Activated CD4-positive, alpha-beta T cell treated with anti-CD3 and anti-CD28 coated beads, Interleukin-10, Interleukin-2, amounts not matched to agents 100 ng/mL and 50 ng/mL, durations not matched to agents 16 hours and 8 hours (primary cell): ENCODE measurements around the gene DLX1.
"Not testable (repeated sequence)": the region's sequence is repeated elsewhere in the genome, so short reads cannot be mapped to it uniquely, and the experiment has no call there.

ENCODE experiments used
- DNase-seq: peaks from one replicate; pipeline ENCODE4 v3.0.0-alpha.2; 2020

Gene DLX1

DNA sequence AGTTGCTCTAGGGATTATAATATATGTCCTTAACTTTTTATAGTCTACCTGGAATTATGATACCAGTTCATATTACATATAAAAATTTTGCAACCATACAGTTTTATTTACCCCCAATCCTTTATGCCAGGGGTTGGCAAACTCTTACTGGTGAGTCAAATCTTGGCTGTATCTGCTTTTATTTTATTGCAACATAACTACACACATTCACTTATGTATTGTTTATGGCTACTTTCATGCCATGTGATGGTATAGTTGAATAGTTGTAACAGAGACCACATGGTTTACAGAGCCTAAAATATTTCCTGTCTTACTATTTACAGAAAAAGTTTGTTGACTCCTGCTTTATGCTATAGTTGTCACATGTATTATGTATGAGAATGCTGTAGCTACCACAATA is 43.2 kb downstream of the DLX1 start:
- DNase-seq = no peak

DNA sequence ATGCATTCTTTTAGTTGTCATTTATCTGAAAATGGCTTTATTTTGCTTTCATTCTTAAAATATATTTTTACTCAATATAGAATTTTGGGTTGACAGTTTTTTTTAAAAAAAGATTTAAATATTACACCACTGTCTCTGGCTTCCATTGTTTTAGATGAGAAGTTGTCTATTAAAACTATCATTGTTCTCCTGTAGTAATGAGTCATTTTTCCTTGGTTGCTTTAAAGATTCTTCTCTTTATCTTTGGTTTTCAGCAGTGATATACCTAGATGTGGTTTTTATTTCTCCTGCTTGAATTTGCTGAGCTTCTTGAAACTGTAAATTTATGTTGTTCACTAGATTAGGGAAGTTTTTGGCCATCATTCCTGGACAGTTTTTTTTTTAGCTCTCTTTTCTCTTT is 44.1 kb downstream of the DLX1 start:
- no peak for DNase-seq

DNA sequence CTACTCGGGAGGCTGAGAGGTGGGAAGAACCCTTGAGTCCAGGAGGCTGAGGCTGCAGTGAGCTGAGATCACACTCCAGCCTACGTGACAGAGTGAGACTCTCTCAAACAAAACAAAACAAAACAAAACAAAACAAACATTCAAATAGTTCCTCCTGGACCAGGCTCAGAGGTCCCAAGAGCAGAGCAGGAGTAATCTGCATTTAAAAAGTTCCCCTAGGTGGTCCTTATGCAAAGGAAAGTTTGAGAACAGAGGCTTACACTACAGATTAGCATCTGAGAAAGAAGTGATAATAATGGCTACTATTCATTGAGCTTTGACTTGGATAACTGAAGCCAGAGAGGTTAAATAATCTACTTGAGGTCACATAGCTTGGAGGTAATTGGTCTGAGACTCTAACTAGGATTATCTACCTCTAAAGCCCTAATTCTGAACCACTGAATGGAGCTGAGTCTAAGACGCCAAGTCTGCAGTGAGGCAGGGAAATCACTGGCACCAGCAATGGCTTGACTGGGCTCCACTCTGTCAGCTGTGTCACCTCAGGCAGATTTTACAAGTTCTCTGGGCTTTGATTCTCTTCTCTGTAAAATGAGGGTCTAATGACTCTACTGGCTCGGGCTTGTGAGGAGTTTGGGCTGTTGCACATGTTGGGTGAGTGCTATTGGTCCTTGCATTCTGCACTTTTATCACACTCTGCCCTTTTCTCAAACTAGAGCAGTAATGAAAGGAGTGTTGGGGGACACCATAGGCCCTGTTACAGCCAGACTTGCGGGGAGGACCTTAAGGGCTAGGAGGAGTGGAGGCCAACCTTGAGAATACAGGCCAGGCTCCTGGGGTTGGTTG is 46.6 kb downstream of the DLX1 start:
- no peak for DNase-seq

DNA sequence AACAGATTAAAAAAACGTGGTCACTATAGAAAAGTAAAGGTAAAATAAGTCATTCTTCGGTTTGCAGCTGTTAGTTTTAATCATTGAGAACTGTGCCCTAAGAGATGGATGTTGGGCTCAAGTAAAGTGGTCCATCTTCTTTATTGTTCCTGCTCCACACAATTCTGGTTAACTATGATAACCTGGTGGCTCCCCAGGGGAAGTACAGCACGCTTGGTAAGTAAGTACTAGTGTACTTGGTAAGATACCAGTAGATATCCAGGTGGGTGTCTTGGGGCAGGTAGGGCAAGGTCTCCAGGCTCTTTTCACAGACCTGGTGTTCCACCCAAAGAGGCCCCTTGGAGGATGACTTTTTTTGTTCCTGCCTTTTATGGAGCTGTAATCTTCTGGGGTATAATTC is 49.0 kb downstream of the DLX1 start:
- DNase-seq = no peak

DNA sequence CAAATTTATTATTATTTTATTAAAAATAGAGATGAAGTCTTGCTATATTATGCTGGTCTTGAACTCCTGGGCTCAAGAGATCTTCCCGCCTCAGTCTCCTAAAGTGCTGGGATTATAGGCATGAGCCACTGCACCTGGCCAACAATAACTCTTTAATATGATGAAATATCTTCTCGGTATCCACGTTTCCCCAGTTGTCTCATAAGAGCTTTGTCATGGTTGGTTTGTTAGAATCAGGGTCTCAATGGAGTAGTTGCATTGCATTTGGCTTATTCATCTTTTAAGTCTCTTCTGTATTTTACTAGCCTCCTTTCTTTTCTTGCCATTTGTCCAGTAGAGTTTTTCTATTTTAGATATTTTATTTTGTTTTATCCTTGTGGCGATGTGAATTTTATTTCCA is 50.1 kb downstream of the DLX1 start:
- no peak for DNase-seq

DNA sequence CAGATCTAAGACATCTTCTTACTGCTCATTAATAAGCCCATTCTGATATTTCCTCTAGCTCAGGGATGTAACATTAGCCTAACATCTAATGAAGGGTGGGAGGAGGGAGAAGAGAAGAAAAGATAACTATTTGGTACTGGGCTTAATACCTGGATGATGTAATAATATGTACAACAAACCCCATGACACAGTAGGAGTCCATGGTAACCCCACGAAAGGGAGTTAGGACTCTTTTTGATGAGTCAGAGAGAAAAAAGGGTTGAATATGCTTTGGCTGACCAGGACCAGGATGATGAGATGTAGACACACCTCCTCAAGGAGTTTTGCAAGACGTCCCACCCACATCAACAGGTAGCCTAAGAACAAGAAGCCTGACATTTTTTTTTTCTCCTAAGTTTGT is 51.8 kb downstream of the DLX1 start:
- no peak for DNase-seq

DNA sequence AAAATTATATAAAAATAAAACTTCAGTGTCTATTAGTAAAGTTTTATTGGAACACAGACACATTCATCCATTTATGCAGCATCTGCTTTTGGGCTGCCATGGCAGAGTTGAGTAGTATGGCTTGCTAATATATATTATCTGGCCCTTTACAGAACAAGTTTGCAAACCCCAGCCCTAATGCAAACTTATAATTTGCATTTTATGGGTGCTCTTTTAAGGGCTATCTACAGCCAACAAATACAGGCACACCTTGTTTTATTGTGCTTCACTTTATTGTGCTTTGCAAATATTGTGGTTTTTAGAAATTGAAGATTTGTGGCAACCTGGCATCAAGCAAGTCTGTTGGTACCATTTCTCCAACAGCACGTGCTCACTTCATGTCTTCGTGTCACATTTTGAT is 52.6 kb downstream of the DLX1 start:
- DNase-seq = no peak

DNA sequence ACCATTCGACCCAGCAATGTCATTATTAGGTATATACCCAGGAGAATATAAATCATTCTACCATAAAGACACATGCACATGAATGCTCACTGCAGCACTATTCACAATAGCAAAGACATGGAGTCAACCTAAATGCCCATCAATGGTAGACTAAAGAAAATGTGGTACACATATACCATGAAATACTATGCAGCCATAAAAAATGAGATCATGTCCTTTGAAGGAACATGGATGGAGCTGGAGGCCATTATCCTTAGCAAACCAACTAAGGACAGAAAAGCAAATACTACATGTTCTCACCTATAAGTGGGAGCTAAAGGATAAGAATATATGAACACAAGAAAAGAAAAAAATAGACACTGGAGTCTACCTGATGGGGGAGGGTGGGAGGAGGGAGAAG is 53.4 kb downstream of the DLX1 start:
- not testable (repeated sequence) for DNase-seq
